Astrocyte (in vitro differentiated cells and primary cell): Measurements from ENCODE around the gene IDI1.

Experiments used
- EZH2 ChIP-seq: IDR thresholded peaks from 2 replicates; pipeline ENCODE4 v1.6.1; 2012; ENCODE audit warnings: mild to moderate bottlenecking, low read length, inconsistent platforms; ENCODE audit not compliant: insufficient read depth
- TF ChIP-seq, protein P1 (sequence below): IDR thresholded peaks from 2 replicates; pipeline ENCODE4 v1.5.1; 2011; ENCODE audit warnings: low read depth, mild to moderate bottlenecking, inconsistent platforms, low read length, moderate library complexity; ENCODE audit not compliant: insufficient read depth

DNA sequence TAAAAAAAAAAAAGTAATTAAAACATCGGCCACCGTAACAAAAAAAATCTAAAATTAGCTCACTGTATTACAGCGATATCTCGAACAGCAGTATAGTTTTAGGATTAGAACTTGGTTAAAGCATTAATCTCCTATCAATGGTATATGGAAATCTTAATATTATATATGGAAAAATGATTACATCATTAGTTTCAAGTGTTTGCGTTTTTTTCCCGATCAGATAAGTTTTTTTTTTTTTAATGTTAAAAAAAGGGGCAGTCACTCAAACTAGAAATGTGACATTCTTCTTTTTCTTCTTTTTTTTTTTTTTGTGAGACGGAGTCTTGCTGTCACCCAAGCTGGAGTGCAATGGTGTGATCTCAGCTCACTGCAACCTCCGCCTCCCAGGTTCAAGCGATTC lies 7.4 kb downstream of the IDI1 start:
- TF ChIP-seq, protein P1, sequence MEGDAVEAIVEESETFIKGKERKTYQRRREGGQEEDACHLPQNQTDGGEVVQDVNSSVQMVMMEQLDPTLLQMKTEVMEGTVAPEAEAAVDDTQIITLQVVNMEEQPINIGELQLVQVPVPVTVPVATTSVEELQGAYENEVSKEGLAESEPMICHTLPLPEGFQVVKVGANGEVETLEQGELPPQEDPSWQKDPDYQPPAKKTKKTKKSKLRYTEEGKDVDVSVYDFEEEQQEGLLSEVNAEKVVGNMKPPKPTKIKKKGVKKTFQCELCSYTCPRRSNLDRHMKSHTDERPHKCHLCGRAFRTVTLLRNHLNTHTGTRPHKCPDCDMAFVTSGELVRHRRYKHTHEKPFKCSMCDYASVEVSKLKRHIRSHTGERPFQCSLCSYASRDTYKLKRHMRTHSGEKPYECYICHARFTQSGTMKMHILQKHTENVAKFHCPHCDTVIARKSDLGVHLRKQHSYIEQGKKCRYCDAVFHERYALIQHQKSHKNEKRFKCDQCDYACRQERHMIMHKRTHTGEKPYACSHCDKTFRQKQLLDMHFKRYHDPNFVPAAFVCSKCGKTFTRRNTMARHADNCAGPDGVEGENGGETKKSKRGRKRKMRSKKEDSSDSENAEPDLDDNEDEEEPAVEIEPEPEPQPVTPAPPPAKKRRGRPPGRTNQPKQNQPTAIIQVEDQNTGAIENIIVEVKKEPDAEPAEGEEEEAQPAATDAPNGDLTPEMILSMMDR = no peak
- no peak for TF ChIP-seq EZH2
